Osteocyte (in vitro differentiated cells): ENCODE results near the gene CDK13. TPM values are rescaled to one million over a fixed set of nuclear protein-coding genes. Genes with fewer than 3 reads are reported as not detected.
A peak's percentile ranks its signal among the peaks of the same experiment; 100 is the strongest.

Source experiments
- DNase-seq: peaks from one replicate; pipeline ENCODE4 v3.0.0; 2021; ENCODE audit warnings: mixed read lengths; ENCODE audit not compliant: unreplicated experiment; ENCODE audit errors: extremely low spot score
- H3K27ac Mint-ChIP-seq: one replicate; pipeline ENCODE4 v1.8.0; 2021; ENCODE audit warnings: mild to moderate bottlenecking, mixed read lengths; ENCODE audit not compliant: unreplicated experiment
- H3K27me3 Mint-ChIP-seq: one replicate; pipeline ENCODE4 v1.8.0; 2021; ENCODE audit warnings: mixed read lengths; ENCODE audit not compliant: unreplicated experiment
- H3K36me3 Mint-ChIP-seq: one replicate; pipeline ENCODE4 v1.8.0; 2021; ENCODE audit warnings: mixed read lengths; ENCODE audit not compliant: unreplicated experiment
- H3K4me1 Mint-ChIP-seq: one replicate; pipeline ENCODE4 v1.8.0; 2021; ENCODE audit warnings: mixed read lengths; ENCODE audit not compliant: unreplicated experiment
- H3K4me3 Mint-ChIP-seq: one replicate; pipeline ENCODE4 v1.8.0; 2021; ENCODE audit warnings: mild to moderate bottlenecking, moderate library complexity, mixed read lengths; ENCODE audit not compliant: unreplicated experiment
- H3K9me3 Mint-ChIP-seq: one replicate; pipeline ENCODE4 v1.8.0; 2021; ENCODE audit warnings: mixed read lengths; ENCODE audit not compliant: unreplicated experiment
- total RNA-seq: library from RNA; stranded (reverse); gene quantifications from 2 replicates; pipeline ENCODE4 v1.2.1, GENCODE V29; 2021
- TF ChIP-seq, protein P1 (sequence below): fragments of 200-600 bp; sonication (generic); IDR thresholded peaks from 2 replicates; pipeline ENCODE4 v1.5.0; 2021; ENCODE audit warnings: antibody characterized with exemption, mild to moderate bottlenecking, moderate library complexity

The CDK13 gene
- total RNA-seq, 1 donor from 2014 or later: 60.6 TPM

GRCh38 chr7:39948375-39948955, 1.6 kb upstream of the CDK13 start:
- Mint-ChIP-seq H3K27ac (peak overlapping the region; percentile 99), H3K4me3 (peak overlapping the region; percentile 98), H3K27me3 (no peaks in the 10 kb centered on the region), H3K36me3 (peaks cover 1% of the 10 kb centered on the region), H3K4me1 (peaks cover 16% of the 10 kb centered on the region), H3K9me3 (no peaks in the 10 kb centered on the region)
- TF ChIP-seq, protein P1, sequence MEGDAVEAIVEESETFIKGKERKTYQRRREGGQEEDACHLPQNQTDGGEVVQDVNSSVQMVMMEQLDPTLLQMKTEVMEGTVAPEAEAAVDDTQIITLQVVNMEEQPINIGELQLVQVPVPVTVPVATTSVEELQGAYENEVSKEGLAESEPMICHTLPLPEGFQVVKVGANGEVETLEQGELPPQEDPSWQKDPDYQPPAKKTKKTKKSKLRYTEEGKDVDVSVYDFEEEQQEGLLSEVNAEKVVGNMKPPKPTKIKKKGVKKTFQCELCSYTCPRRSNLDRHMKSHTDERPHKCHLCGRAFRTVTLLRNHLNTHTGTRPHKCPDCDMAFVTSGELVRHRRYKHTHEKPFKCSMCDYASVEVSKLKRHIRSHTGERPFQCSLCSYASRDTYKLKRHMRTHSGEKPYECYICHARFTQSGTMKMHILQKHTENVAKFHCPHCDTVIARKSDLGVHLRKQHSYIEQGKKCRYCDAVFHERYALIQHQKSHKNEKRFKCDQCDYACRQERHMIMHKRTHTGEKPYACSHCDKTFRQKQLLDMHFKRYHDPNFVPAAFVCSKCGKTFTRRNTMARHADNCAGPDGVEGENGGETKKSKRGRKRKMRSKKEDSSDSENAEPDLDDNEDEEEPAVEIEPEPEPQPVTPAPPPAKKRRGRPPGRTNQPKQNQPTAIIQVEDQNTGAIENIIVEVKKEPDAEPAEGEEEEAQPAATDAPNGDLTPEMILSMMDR: no peak
- no peak for DNase-seq

GRCh38 chr7:39948956-39949928, 814 bp upstream of the CDK13 start:
- Mint-ChIP-seq H3K9me3 (no peaks in the 10 kb centered on the region), H3K27ac (peak overlapping the region; percentile 99), H3K4me3 (peak overlapping the region; percentile 98), H3K36me3 (peaks cover 1% of the 10 kb centered on the region), H3K4me1 (peaks cover 23% of the 10 kb centered on the region), H3K27me3 (no peaks in the 10 kb centered on the region)
- TF ChIP-seq, protein P1: no peak
- peak; percentile 99 for DNase-seq

DNA sequence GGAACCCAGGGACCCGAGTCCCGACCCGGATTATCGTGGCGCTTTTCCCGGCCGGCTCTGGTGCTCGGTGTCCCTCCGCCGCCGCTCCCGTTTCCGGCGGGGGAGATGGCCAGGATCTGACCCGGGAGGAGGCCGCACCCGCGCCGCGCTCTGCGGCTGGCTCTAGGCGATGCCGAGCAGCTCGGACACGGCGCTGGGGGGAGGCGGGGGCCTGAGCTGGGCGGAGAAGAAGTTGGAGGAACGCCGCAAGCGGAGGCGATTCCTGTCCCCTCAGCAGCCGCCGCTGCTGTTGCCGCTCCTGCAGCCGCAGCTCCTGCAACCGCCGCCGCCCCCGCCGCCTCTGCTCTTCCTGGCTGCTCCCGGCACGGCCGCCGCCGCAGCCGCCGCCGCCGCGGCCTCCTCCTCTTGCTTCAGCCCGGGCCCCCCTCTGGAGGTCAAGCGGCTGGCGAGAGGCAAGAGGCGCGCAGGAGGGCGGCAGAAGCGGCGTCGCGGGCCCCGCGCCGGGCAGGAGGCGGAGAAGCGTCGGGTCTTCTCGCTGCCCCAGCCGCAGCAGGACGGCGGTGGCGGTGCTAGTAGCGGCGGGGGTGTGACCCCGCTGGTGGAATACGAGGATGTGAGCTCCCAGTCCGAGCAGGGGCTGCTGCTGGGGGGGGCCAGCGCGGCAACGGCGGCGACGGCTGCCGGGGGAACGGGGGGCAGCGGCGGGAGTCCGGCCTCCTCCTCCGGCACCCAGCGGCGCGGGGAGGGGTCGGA, 593 bp downstream of the CDK13 start:
- Mint-ChIP-seq H3K4me1 (peaks cover 36% of the 10 kb centered on the region), H3K4me3 (peak overlapping the region; percentile 98), H3K27ac (peak overlapping the region; percentile 99), H3K36me3 (peaks cover 4% of the 10 kb centered on the region), H3K27me3 (no peaks in the 10 kb centered on the region), H3K9me3 (no peaks in the 10 kb centered on the region)
- no peak for DNase-seq
- TF ChIP-seq, protein P1: no peak

DNA sequence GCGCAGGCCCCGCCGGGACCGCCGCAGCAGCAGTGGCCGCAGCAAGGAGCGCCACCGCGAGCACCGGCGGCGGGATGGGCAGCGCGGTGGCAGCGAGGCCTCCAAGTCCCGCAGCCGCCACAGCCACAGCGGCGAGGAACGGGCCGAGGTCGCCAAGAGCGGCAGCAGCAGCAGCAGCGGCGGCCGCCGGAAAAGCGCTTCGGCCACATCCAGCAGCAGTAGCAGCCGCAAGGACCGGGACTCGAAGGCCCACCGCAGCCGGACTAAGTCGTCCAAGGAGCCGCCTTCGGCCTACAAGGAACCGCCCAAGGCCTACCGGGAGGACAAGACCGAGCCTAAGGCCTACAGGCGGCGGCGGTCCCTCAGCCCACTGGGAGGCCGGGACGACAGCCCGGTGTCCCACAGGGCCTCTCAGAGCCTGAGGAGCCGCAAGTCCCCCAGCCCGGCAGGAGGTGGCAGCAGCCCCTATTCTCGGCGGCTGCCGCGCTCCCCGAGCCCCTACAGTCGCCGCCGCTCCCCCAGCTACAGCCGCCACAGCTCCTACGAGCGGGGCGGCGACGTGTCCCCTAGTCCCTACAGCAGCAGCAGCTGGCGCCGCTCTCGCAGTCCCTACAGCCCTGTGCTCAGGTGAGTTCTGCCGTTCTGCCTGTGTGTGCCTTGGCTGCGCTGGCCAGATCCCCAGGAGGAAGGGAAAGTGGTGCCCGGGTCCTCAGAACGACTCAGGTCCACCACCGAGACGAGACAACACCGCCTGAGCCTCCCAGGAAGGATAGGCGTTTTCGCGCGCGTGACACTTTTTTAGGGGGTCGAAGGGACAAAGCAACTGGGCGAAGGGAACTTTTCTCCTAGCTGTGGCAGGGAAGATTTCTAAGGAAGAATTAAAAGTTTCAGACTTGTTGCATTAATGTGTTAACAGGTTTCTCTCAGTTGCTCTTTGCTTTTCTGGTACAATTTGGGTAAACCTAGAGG, 1.5 kb downstream of the CDK13 start:
- peak; percentile 86 for DNase-seq
- Mint-ChIP-seq H3K9me3 (no peaks in the 10 kb centered on the region), H3K27ac (peak overlapping the region; percentile 96), H3K4me1 (peaks cover 43% of the 10 kb centered on the region), H3K4me3 (peak overlapping the region; percentile 87), H3K36me3 (peaks cover 4% of the 10 kb centered on the region), H3K27me3 (no peaks in the 10 kb centered on the region)
- TF ChIP-seq, protein P1: peak; percentile 56
